ENCODE data around the gene CDK19. TPM values are rescaled to one million over a fixed set of nuclear protein-coding genes. Genes with fewer than 3 reads are reported as not detected.

The CDK19 gene
- total and polyA plus RNA-seq, 10 of the 15 experiments (the other 5 are each of a cell fraction or from before 2014, with no cell fraction given), result 4.6 to 21.4 (median 12.4) TPM

- RAD21 ChIA-PET (ENCODE audit: unreplicated experiment), result interaction anchor here (1.2 to 1.6 kb wide), 6 partner anchors 29 to 138 kb away, joined by 3 to 5 read pairs (median 4); partner anchors contain the start of gene AMD1
- BruUV-seq (replicated peaks), result no TSS peak
- H2AFZ ChIP-seq (ENCODE audit: control insufficient read depth, low read depth, low read length), result no peak overlapping the region
- peak overlapping the region; percentile 43 for H3K4me2 ChIP-seq (ENCODE audit: control insufficient read depth, insufficient read depth)
- in situ Hi-C loops (cut with MboI) (no loop called here), intact Hi-C loops (cut with micrococcal nuclease; ENCODE audit: unreplicated experiment) (loop anchor here (1.0 to 10.0 kb wide), 4 partner anchors 27 to 174 kb away; partner anchors contain the start of gene RPF2)
- peak overlapping the region; percentile 49; the same call in 1 of the 2 replicates for H3K4me3 ChIP-seq
- H3K27ac ChIP-seq (ENCODE audit: control insufficient read depth, insufficient read depth), result peak overlapping the region; percentile 85
- H3K9me3 ChIP-seq (replicated peaks; ENCODE audit: control insufficient read depth, insufficient read depth, low read length), result peaks cover 5% of the 10 kb centered on the region; the same call in 2 of the 3 replicates
- peaks cover 78% of the 10 kb centered on the region for H3K79me2 ChIP-seq (ENCODE audit: control insufficient read depth, insufficient read depth, low read length)
- SMC1A ChIA-PET (ENCODE audit: uncharacterized antibody, unreplicated experiment), result interaction anchor here (0.9 to 3.7 kb wide), 7 partner anchors 10 to 149 kb away, joined by 3 to 16 read pairs (median 4); partner anchors contain the start of gene GTF3C6
- peak; percentile 55 for DNase-seq (ENCODE audit: low read depth, low spot score)
- no peaks in the 10 kb centered on the region for H3K36me3 ChIP-seq (ENCODE audit: control insufficient read depth in 2 of 2, insufficient read depth in 2 of 2, low read length in 1 of 2)
- H4K20me1 ChIP-seq (ENCODE audit: control insufficient read depth, insufficient read depth), result 0 out of 2 replicates have a peak, but pooled peaks cover 6% of the 10 kb centered on the region
- no peaks in the 10 kb centered on the region for H3K27me3 ChIP-seq (replicated peaks in 1 of 2; ENCODE audit: control insufficient read depth in 2 of 2, insufficient read depth in 2 of 2, low read length in 1 of 2)
- H3K4me1 ChIP-seq (ENCODE audit: control insufficient read depth, insufficient read depth, low read length), result peaks cover 31% of the 10 kb centered on the region
- H3K9ac ChIP-seq (ENCODE audit: control insufficient read depth, insufficient read depth, low read length), result peak overlapping the region; percentile 36; the same call in 1 of the 2 replicates
- POLR2A ChIA-PET, result interaction anchor here (1.1 to 5.8 kb wide), 4 partner anchors 63 to 222 kb away, joined by 3 to 75 read pairs (median 8); partner anchors contain the start of gene AMD1
- under 1% methylated on average over 10 of the region's 10 CpGs for WGBS (ENCODE audit: insufficient coverage, insufficient replicate concordance, low lambda C conversion rate, missing lambda C conversion rate)
- CTCF ChIA-PET, result interaction anchor here (0.6 kb wide), 3 partner anchors 68 to 79 kb away, joined by 3 read pairs; no protein-coding TSS in a partner anchor
- peak; percentile 87 for FAIRE-seq
- peak; percentile 16 for ATAC-seq
- TF ChIP-seq CBFB (IDR thresholded peaks at IDR 0.05; ENCODE audit: low read depth), result no peak
- TF ChIP-seq BCL3 (IDR thresholded peaks at IDR 0.05; ENCODE audit: borderline replicate concordance, insufficient read depth, low read depth, low read length, poor library complexity, severe bottlenecking), result peak; percentile 35
- TF ChIP-seq E2F4 (IDR thresholded peaks at IDR 0.05; ENCODE audit: low read depth, low read length), result no peak
- TF ChIP-seq REST (IDR thresholded peaks at IDR 0.05; ENCODE audit: low read depth, low read length), result no peak
- TF ChIP-seq POLR2AphosphoS5 (IDR thresholded peaks at IDR 0.05; ENCODE audit: low read length), result no peak
- peak; percentile 18; the same call in 1 of the 2 replicates for TF ChIP-seq TCF7 (IDR thresholded peaks at IDR 0.05; ENCODE audit: borderline replicate concordance)
- TF ChIP-seq MTA2 (IDR thresholded peaks at IDR 0.05; ENCODE audit: low read depth), result peak; percentile 41; the same call in 1 of the 2 replicates
- TF ChIP-seq ZNF592 (IDR thresholded peaks at IDR 0.05), result no peak
- 0 out of 2 replicates have a peak, but pooled peaks have one; percentile 5 for TF ChIP-seq PKNOX1 (IDR thresholded peaks at IDR 0.05)
Measured at GRCh38 chr6:110810896-110811586, 4.2 kb downstream of the CDK19 start.

Data from GM12878 (cell line).